Measurements from ENCODE around the gene AXIN1. TPM values are rescaled to one million over a fixed set of nuclear protein-coding genes. Genes with fewer than 3 reads are reported as not detected.

The AXIN1 gene
- total RNA-seq, 3 donors from 2014 or later: 16.5 to 22.6 (median 22.4) TPM

DNA sequence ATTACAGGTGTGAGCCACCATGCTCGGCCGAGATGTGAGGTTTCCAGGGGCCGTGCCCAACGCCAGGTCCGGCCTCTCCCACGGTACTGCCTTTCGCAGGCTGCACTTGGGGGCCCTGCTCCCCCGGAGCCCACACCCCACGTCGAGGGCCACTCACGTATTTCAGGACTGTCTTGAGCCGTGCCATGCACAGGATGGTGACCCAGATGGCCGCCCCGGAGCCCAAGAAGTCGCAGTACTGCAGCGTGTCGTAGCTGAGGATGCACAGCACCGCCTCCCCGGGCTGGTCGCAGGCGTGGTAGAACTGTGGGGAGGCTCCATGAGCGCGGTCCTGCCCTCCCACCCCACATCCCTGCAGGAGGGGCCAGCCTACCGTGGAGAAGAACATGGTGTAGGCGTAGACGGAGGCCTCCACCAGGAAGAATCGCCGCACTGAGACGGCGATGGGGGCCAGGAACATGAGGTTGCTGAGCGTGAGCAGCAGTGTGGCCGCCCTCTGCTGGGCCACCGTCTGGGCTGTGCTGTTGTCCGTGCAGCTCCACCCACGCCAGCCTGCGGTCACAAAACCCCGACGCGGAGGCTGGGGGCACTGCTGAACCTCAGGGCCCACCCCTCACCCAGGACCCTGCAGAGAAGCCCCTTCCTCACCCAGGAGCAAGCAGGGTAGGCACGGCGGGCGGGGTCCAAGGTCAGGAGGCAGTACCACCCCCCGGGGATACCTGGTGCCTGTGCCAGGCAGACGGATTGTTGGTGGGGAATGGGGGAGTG, 21.5 kb upstream of the AXIN1 start:
- intact Hi-C loops (cut with DNase I; ENCODE audit: low total_unique reads): no loop called here
- H3K27me3 ChIP-seq: no peaks in the 10 kb centered on the region
- TF ChIP-seq POLR2AphosphoS5 (IDR thresholded peaks at IDR 0.05) (no peak), POLR2A (IDR thresholded peaks at IDR 0.05) (no peak)
- TF ChIP-seq, protein P1, sequence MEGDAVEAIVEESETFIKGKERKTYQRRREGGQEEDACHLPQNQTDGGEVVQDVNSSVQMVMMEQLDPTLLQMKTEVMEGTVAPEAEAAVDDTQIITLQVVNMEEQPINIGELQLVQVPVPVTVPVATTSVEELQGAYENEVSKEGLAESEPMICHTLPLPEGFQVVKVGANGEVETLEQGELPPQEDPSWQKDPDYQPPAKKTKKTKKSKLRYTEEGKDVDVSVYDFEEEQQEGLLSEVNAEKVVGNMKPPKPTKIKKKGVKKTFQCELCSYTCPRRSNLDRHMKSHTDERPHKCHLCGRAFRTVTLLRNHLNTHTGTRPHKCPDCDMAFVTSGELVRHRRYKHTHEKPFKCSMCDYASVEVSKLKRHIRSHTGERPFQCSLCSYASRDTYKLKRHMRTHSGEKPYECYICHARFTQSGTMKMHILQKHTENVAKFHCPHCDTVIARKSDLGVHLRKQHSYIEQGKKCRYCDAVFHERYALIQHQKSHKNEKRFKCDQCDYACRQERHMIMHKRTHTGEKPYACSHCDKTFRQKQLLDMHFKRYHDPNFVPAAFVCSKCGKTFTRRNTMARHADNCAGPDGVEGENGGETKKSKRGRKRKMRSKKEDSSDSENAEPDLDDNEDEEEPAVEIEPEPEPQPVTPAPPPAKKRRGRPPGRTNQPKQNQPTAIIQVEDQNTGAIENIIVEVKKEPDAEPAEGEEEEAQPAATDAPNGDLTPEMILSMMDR (IDR thresholded peaks at IDR 0.05): no peak
- no peak overlapping the region for H3K27ac ChIP-seq
- no peaks in the 10 kb centered on the region for H3K9me3 ChIP-seq
- H3K36me3 ChIP-seq: no peaks in the 10 kb centered on the region
- H3K4me1 ChIP-seq: peaks cover 0 to 6% of the 10 kb centered on the region in 2 donors
- no peak for DNase-seq (ENCODE audit: low spot score in 2 of 2)
- H3K4me3 ChIP-seq: no peak overlapping the region

GRCh38 chr16:373020-373598, 20.6 kb upstream of the AXIN1 start:
- H3K4me3 ChIP-seq: no peak overlapping the region
- H3K27me3 ChIP-seq: no peaks in the 10 kb centered on the region
- peaks cover 0 to 6% of the 10 kb centered on the region in 2 donors for H3K4me1 ChIP-seq
- peaks cover 2% of the 10 kb centered on the region for H3K36me3 ChIP-seq
- TF ChIP-seq POLR2A (IDR thresholded peaks at IDR 0.05) (no peak), POLR2AphosphoS5 (IDR thresholded peaks at IDR 0.05) (no peak)
- TF ChIP-seq, protein P1 (IDR thresholded peaks at IDR 0.05): no peak
- no peak overlapping the region for H3K27ac ChIP-seq
- no peak for DNase-seq (ENCODE audit: low spot score in 2 of 2)
- intact Hi-C loops (cut with DNase I; ENCODE audit: low total_unique reads): no loop called here
- no peaks in the 10 kb centered on the region for H3K9me3 ChIP-seq

DNA sequence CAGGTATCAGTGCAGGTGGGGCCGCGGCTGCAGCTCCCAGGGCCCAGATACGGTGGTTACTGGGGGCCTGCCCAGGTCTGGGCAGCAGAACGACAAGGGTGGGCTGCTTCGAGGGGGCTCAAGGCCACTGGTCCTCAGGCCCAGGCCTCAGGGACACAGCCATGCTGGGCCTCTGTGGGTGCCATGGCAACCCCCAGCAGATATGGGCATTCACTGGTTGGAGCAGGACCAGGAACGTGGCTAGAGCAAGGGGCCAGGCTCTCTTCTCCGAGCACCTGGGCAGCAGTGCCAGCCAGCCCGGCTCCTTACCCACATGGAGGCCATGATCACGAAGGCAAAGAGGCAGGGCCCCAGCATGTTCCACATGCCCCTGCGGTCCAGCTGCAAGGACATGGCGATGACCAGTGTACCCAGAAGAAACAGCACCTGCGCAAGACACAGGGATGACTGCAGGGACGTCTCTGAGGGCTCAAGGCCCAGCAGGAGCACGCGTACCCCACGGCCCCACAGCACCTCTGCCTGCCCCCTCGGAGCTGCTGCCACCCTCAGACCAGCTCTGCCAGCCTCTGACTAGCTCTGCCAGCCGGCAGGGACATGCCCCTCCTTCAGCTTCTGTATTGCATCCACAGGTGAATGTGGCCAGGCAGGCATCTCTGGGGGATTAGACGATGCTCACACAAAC, 19.9 kb upstream of the AXIN1 start:
- Histone ChIP-seq H3K36me3 (peaks cover 7% of the 10 kb centered on the region), H3K9me3 (no peaks in the 10 kb centered on the region), H3K4me3 (no peak overlapping the region), H3K27me3 (no peaks in the 10 kb centered on the region), H3K27ac (no peak overlapping the region), H3K4me1 (peaks cover 0 to 6% of the 10 kb centered on the region in 2 donors)
- intact Hi-C loops (cut with DNase I; ENCODE audit: low total_unique reads): no loop called here
- TF ChIP-seq POLR2A (IDR thresholded peaks at IDR 0.05) (no peak), POLR2AphosphoS5 (IDR thresholded peaks at IDR 0.05) (no peak)
- TF ChIP-seq, protein P1 (IDR thresholded peaks at IDR 0.05): no peak
- DNase-seq (ENCODE audit: low spot score in 2 of 2): no peak

- Histone ChIP-seq H3K27ac (no peak overlapping the region), H3K9me3 (no peaks in the 10 kb centered on the region), H3K36me3 (peaks cover 7% of the 10 kb centered on the region), H3K4me1 (peaks cover 0 to 6% of the 10 kb centered on the region in 2 donors), H3K4me3 (no peak overlapping the region), H3K27me3 (no peaks in the 10 kb centered on the region)
- DNase-seq (ENCODE audit: low spot score in 2 of 2): no peak
- TF ChIP-seq POLR2A (IDR thresholded peaks at IDR 0.05) (no peak), POLR2AphosphoS5 (IDR thresholded peaks at IDR 0.05) (no peak)
- TF ChIP-seq, protein P1 (IDR thresholded peaks at IDR 0.05): no peak
- intact Hi-C loops (cut with DNase I; ENCODE audit: low total_unique reads): no loop called here
Observed at GRCh38 chr16:371515-372301, 19.2 kb upstream of the AXIN1 start.

Data from breast epithelium (tissue), 4 donors.